ENCODE results near the gene WDR83. TPM values are rescaled to one million over a fixed set of nuclear protein-coding genes. Genes with fewer than 3 reads are reported as not detected.

The WDR83 gene
- total and polyA plus RNA-seq, 2 experiments from 2014 or later = 12.5 to 18.5 TPM

- no peak for TF ChIP-seq ZNF462 (CRISPR knock-in tag; IDR thresholded peaks at IDR 0.05)
- no peak for TF ChIP-seq EZH2phosphoT487 (IDR thresholded peaks at IDR 0.05; ENCODE audit: unreplicated experiment)
- TF ChIP-seq EZH2 (IDR thresholded peaks at IDR 0.05; ENCODE audit: low read depth, unreplicated experiment) = no peak
- no peak for TF ChIP-seq CREB1 (CRISPR knock-in tag; IDR thresholded peaks at IDR 0.05; ENCODE audit: low read depth)
These were observed 27.9 kb upstream of the WDR83 start (continued) for GRCh38 chr19:12638611-12639182.

- H4K20me1 ChIP-seq (replicated peaks; ENCODE audit: insufficient read depth) = no peaks in the 10 kb centered on the region
- no peaks in the 10 kb centered on the region for H3K36me3 ChIP-seq (ENCODE audit: insufficient read depth)
- peak; percentile 96 for ATAC-seq
- H3F3A ChIP-seq (replicated peaks; ENCODE audit: low read depth) = 0 out of 2 replicates have a peak, but pooled peaks cover 5% of the 10 kb centered on the region
- DNase-seq (ENCODE audit: low spot score) = peak; percentile 92
- H3K4me1 Mint-ChIP-seq = no peaks in the 10 kb centered on the region; the same call in 2 of the 3 replicates
- H3K27ac Mint-ChIP-seq = no peak overlapping the region
- H3K9me3 Mint-ChIP-seq = peaks cover 2% of the 10 kb centered on the region; the same call in 1 of the 3 replicates
- H3K79me2 ChIP-seq (replicated peaks; ENCODE audit: insufficient read depth) = no peaks in the 10 kb centered on the region
- H2AFZ ChIP-seq = peak overlapping the region; percentile 81; the same call in 1 of the 2 replicates
- H3K4me1 ChIP-seq (ENCODE audit: insufficient read depth) = no peaks in the 10 kb centered on the region
- H3K9me2 ChIP-seq (ENCODE audit: insufficient read depth) = no peaks in the 10 kb centered on the region; the same call in 1 of the 2 replicates
- no peaks in the 10 kb centered on the region for H3K27me3 ChIP-seq (ENCODE audit: insufficient read depth)
- peak overlapping the region; percentile 53 for H3K4me3 ChIP-seq
- no peaks in the 10 kb centered on the region for H3K36me3 Mint-ChIP-seq (ENCODE audit: low read depth)
- peak overlapping the region; percentile 71 for H3K4me3 Mint-ChIP-seq
- H3K27me3 Mint-ChIP-seq (ENCODE audit: insufficient read depth, low read depth, poor library complexity) = peaks cover 18% of the 10 kb centered on the region
- no peak overlapping the region for H3K27ac ChIP-seq (ENCODE audit: low read depth)
- peak overlapping the region; percentile 70 for H3K4me2 ChIP-seq
- no peak for TF ChIP-seq JUNB (IDR thresholded peaks at IDR 0.05; ENCODE audit: unreplicated experiment)
- no peak for TF ChIP-seq ETS1 (IDR thresholded peaks at IDR 0.05)
- no peak for TF ChIP-seq ZNF462 (CRISPR knock-in tag; IDR thresholded peaks at IDR 0.05)
- TF ChIP-seq CREB1 (CRISPR knock-in tag; IDR thresholded peaks at IDR 0.05; ENCODE audit: low read depth) = peak; percentile 63; the same call in 1 of the 2 replicates
These were observed 26.6 kb upstream of the WDR83 start for GRCh38 chr19:12639901-12640613.
